ENCODE measurements around the gene GRHL3.

The GRHL3 gene

GRCh38 chr1:24403806-24404205 lies 84.6 kb downstream of the GRHL3 start:
- H3K79me2 ChIP-seq (ENCODE audit: insufficient read depth, low read length), result no peaks in the 10 kb centered on the region
- H3K9ac ChIP-seq (ENCODE audit: low read length), result no peak overlapping the region
- peaks cover 6% of the 10 kb centered on the region; the same call in 1 of the 2 replicates for H3K9me3 ChIP-seq (ENCODE audit: low read length)
- no peaks in the 10 kb centered on the region; the same call in 1 of the 2 replicates for H3F3A ChIP-seq (ENCODE audit: insufficient read depth, low read length)
- no peaks in the 10 kb centered on the region for H3K4me1 ChIP-seq (ENCODE audit: insufficient read depth, low read length, severe bottlenecking)
- H3K36me3 ChIP-seq (ENCODE audit: insufficient read depth, low read length), result 0 out of 2 replicates have a peak, but pooled peaks cover 9% of the 10 kb centered on the region
- H3K4me2 ChIP-seq (ENCODE audit: low read length), result no peak overlapping the region
- no peaks in the 10 kb centered on the region for H4K20me1 ChIP-seq (ENCODE audit: insufficient read depth, low read length)
- H2AFZ ChIP-seq (ENCODE audit: low read length), result no peak overlapping the region
- TF ChIP-seq, protein P1, sequence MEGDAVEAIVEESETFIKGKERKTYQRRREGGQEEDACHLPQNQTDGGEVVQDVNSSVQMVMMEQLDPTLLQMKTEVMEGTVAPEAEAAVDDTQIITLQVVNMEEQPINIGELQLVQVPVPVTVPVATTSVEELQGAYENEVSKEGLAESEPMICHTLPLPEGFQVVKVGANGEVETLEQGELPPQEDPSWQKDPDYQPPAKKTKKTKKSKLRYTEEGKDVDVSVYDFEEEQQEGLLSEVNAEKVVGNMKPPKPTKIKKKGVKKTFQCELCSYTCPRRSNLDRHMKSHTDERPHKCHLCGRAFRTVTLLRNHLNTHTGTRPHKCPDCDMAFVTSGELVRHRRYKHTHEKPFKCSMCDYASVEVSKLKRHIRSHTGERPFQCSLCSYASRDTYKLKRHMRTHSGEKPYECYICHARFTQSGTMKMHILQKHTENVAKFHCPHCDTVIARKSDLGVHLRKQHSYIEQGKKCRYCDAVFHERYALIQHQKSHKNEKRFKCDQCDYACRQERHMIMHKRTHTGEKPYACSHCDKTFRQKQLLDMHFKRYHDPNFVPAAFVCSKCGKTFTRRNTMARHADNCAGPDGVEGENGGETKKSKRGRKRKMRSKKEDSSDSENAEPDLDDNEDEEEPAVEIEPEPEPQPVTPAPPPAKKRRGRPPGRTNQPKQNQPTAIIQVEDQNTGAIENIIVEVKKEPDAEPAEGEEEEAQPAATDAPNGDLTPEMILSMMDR (IDR thresholded peaks at IDR 0.05; ENCODE audit: low read length), result no peak
- TF ChIP-seq EZH2 (IDR thresholded peaks at IDR 0.05; ENCODE audit: borderline replicate concordance, low read length), result no peak
- H3K27me3 ChIP-seq (ENCODE audit: insufficient read depth, low read length), result no peaks in the 10 kb centered on the region
- no peak overlapping the region for H3K4me3 ChIP-seq (ENCODE audit: low read depth, low read length, poor library complexity, severe bottlenecking)
- H3K9me2 ChIP-seq (ENCODE audit: low read depth, low read length), result no peaks in the 10 kb centered on the region
- H3K27ac ChIP-seq (ENCODE audit: low read depth, low read length, poor library complexity, severe bottlenecking), result no peak overlapping the region

All from OCI-LY1 (cell line).